GM18868 (cell line): Measurements from ENCODE around the gene ANKRD17.
A peak's percentile ranks its signal among the peaks of the same experiment; 100 is the strongest.

Source experiments
- ATAC-seq: cut with Tn5 transposase; IDR thresholded peaks from one replicate; pipeline ENCODE4 v1.9.1; 2021; ENCODE audit warnings: mild to moderate bottlenecking, moderate library complexity; ENCODE audit not compliant: unreplicated experiment

ANKRD17 gene

GRCh38 chr4:73066928-73067327 lies 191.7 kb downstream of the ANKRD17 start:
- peak; percentile 14 for ATAC-seq

- ATAC-seq = no peak
Measured at GRCh38 chr4:73066445-73066844, 192.2 kb downstream of the ANKRD17 start.

GRCh38 chr4:73064536-73064935 lies 194.1 kb downstream of the ANKRD17 start:
- ATAC-seq = no peak

GRCh38 chr4:73055241-73055897 lies 203.2 kb downstream of the ANKRD17 start:
- peak; percentile 94 for ATAC-seq

DNA sequence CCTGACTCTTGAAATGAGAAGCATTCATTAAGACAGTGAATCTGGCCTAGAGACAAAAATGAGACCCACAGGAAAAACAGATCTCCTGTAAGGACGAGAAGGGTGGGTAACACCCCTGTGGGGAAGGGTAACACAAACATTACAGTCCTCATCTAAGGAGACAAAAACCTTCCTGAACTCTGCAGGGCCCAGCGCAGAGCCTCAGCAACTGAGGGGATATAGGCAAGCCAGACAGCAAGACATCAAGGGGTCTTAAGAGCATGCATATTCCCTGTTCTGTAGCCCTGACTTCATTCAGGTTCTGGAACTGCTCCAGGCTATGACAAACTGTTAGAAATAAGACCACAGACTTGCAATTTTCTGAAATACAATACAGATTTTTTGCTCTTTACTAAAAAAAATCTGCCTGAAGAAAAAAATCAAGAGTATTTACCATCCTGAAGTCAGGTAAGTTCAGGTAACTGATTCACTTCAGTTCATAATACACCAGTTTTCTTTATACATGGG lies 204.6 kb downstream of the ANKRD17 start:
- no peak for ATAC-seq

DNA sequence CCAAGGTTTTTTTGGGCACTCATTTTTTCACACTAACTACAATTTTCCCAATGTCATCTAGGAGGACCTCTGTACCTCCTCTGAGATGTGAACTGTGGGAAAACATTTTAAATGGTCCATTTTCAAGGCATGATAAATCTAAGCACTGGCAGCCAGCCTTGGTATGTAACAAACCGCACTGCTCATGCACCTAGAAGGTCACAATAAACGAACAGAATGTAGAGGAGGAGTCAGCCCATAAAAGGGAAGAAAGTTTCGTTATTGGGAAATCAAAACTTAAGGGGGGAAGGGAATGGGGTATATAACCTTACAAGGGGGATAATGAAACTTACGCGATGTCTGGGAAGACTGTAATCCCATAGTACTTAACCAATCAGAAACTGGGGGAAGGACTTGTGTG lies 205.5 kb downstream of the ANKRD17 start:
- no peak for ATAC-seq

- no peak for ATAC-seq
Measured at GRCh38 chr4:73051625-73052024, 207.0 kb downstream of the ANKRD17 start.

DNA sequence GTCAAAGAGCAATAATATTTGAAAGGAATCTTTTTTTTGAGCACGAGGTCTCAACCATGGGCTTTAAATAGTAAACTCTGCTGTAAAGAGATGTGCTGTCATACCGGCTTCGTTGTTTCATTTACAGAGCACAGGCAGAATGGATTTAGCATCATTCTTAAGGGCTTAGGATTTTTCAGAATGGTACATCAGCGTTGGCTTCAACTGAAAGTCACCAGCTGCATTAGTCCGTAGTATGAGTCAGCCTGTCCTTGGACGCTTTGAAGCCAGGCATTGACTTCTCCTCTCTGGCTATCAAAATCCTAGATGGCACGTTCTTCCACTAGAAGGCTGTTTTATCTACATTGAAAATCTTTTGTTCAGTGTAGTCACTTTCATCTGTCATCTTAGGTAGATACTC lies 212.7 kb downstream of the ANKRD17 start:
- no peak for ATAC-seq

- no peak for ATAC-seq
Measured at GRCh38 chr4:73037057-73037456, 221.5 kb downstream of the ANKRD17 start.

DNA sequence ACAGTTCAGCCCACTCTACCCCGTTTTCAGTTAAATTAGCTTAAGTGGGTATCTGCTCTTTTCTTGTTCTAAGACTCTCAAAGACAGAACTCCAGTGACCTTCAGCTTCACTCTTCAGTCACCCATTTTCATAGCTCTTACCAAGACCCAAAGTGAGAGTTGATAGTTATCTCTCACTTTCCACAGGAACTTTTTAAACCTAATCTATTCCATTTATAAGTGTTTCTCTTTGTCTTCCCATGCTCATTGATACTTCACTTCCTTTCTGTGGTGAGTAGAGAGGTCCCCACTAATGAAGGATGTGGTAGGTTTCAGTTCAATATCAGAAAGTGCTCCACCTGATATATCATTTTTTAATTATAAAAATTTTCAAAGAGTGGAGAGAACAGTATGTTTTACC lies 222.5 kb downstream of the ANKRD17 start:
- peak; percentile 54 for ATAC-seq

- no peak for ATAC-seq
Measured at GRCh38 chr4:73034896-73035295, 223.7 kb downstream of the ANKRD17 start.

DNA sequence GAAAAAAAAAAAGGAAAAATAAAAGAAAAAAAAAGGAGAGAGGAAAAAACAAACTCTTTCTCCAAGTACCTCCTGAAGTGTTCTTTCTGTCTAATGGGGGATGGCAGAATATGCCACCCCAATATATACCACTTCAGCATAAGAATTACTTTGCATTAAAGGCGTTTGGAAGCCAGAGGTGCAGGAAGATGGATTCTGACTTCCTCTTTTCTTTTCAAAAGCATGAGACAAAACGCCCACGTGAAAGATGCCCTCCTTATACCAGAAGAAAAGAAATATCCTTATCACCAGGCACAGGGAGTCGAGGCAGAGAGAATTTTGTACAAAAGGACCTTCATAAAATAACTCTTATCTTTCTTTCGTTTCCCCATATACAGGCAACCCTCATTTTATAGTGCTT lies 230.0 kb downstream of the ANKRD17 start:
- peak; percentile 56 for ATAC-seq
